ENCODE data around the gene CHDH.

The CHDH gene

DNA sequence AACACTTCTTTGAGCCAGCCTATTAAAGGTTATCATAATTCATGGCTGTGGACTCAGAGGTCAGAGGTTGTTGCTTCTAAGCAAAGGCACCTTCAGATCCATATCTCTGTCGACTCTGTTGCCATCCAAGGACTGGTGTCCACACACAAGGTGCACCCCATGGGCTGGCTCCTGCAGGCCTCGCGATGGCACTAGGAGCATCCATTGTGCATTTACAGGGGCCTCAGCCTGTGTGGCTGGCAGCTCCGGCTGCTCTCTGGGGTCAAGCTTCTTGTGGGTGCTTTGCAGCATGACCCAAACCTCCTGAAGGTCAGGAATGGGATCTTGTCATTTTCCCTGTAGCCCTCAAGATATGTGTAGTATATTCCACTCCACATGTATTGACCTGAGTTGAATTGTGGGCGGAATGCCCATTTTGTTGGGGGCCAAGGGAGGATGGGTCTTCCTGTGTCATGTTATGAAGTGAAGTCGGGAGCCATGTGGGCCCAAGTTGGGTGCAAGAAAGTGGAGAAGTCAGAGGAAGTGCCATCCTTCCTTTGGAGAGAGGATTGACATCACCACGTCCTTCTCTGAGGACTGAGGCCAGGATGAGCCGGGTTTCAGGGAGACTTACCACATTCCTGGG, 43.9 kb downstream of the CHDH start:
- Mint-ChIP-seq H3K4me3 (no peak overlapping the region), H3K9me3 (no peaks in the 10 kb centered on the region), H3K36me3 (ENCODE audit: low read depth) (no peaks in the 10 kb centered on the region), H3K4me1 (ENCODE audit: low read depth) (no peaks in the 10 kb centered on the region), H3K27ac (no peak overlapping the region), H3K27me3 (ENCODE audit: low read depth) (peaks cover 2% of the 10 kb centered on the region)

DNA sequence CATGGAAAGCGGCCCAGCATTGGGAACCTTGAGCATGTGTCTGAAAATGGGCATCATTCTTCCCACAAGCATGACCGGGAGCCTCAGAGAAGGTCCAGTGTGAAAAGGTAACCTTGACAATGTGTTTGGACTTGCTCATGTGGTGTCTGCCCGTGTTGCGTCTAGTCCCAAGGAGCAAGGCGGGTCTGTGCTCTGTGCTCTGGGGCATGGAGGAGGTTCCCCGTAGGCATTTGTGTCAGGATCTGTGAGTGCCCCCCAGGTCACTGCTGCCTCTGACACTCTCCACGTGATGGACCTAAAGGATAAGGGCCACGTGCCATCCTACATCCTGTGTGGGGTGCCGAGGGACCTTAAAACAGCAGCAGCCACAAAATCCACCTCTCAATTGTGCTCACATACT, 44.9 kb downstream of the CHDH start:
- Mint-ChIP-seq H3K4me1 (ENCODE audit: low read depth) (no peaks in the 10 kb centered on the region), H3K4me3 (no peak overlapping the region), H3K27me3 (ENCODE audit: low read depth) (peaks cover 7% of the 10 kb centered on the region), H3K36me3 (ENCODE audit: low read depth) (no peaks in the 10 kb centered on the region), H3K9me3 (no peaks in the 10 kb centered on the region), H3K27ac (no peak overlapping the region)

GRCh38 chr3:53800041-53800906, 45.9 kb downstream of the CHDH start:
- Mint-ChIP-seq H3K36me3 (ENCODE audit: low read depth) (no peaks in the 10 kb centered on the region), H3K27me3 (ENCODE audit: low read depth) (peaks cover 7% of the 10 kb centered on the region), H3K4me1 (ENCODE audit: low read depth) (no peaks in the 10 kb centered on the region), H3K4me3 (no peak overlapping the region), H3K27ac (no peak overlapping the region), H3K9me3 (no peaks in the 10 kb centered on the region)

GRCh38 chr3:53799338-53799865, 46.8 kb downstream of the CHDH start:
- H3K27ac Mint-ChIP-seq = no peak overlapping the region
- no peaks in the 10 kb centered on the region for H3K4me1 Mint-ChIP-seq (ENCODE audit: low read depth)
- no peaks in the 10 kb centered on the region for H3K36me3 Mint-ChIP-seq (ENCODE audit: low read depth)
- H3K9me3 Mint-ChIP-seq = no peaks in the 10 kb centered on the region
- no peak overlapping the region for H3K4me3 Mint-ChIP-seq
- H3K27me3 Mint-ChIP-seq (ENCODE audit: low read depth) = peaks cover 12% of the 10 kb centered on the region

DNA sequence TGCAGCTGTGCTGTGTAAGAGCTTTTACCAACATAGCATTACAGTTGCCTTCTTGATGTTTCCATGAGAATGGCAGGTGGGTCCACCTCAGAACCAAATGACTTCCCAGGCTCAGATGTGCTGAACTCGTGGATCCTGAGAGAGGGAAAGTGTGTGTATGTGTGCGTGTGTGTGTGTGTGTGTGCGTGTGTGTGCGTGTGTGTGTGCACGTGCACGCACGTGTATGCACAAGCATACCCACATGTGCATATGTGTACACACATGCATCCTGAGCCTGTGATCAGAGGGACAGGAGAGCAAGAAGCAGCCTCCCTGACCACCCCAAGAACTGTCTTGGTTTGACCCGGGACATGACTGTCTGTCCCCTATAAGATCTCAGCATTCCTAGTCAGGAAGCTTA, 48.1 kb downstream of the CHDH start:
- Mint-ChIP-seq H3K27ac (no peak overlapping the region), H3K9me3 (no peaks in the 10 kb centered on the region), H3K27me3 (ENCODE audit: low read depth) (peaks cover 12% of the 10 kb centered on the region), H3K4me1 (ENCODE audit: low read depth) (no peaks in the 10 kb centered on the region), H3K36me3 (ENCODE audit: low read depth) (no peaks in the 10 kb centered on the region), H3K4me3 (no peak overlapping the region)

GRCh38 chr3:53795789-53796560, 50.2 kb downstream of the CHDH start:
- no peaks in the 10 kb centered on the region for H3K36me3 Mint-ChIP-seq (ENCODE audit: low read depth)
- peaks cover 12% of the 10 kb centered on the region for H3K27me3 Mint-ChIP-seq (ENCODE audit: low read depth)
- no peak overlapping the region for H3K27ac Mint-ChIP-seq
- H3K4me3 Mint-ChIP-seq = no peak overlapping the region
- H3K4me1 Mint-ChIP-seq (ENCODE audit: low read depth) = no peaks in the 10 kb centered on the region
- no peaks in the 10 kb centered on the region for H3K9me3 Mint-ChIP-seq

DNA sequence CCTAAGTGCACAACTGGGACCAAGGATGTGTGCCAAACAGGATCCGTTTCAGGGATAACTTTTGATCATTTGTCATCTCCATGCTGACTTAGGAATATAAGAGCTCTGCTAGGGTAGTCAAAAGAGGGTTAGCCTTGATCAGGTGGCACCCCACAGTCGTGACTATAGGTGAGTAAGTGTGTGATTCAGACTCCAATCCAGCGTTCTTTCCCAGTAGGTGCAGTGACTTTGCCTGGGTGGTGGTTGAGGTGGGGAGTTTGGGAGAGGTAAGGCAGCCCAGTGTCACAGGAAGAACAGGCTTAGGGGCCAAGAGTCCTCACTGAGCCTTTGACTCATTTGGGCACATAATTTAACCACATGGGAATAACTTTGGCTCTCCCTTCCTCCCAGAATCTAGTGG, 51.0 kb downstream of the CHDH start:
- H3K9me3 Mint-ChIP-seq = no peaks in the 10 kb centered on the region
- peaks cover 12% of the 10 kb centered on the region for H3K27me3 Mint-ChIP-seq (ENCODE audit: low read depth)
- H3K4me1 Mint-ChIP-seq (ENCODE audit: low read depth) = no peaks in the 10 kb centered on the region
- no peaks in the 10 kb centered on the region for H3K36me3 Mint-ChIP-seq (ENCODE audit: low read depth)
- no peak overlapping the region for H3K27ac Mint-ChIP-seq
- no peak overlapping the region for H3K4me3 Mint-ChIP-seq

DNA sequence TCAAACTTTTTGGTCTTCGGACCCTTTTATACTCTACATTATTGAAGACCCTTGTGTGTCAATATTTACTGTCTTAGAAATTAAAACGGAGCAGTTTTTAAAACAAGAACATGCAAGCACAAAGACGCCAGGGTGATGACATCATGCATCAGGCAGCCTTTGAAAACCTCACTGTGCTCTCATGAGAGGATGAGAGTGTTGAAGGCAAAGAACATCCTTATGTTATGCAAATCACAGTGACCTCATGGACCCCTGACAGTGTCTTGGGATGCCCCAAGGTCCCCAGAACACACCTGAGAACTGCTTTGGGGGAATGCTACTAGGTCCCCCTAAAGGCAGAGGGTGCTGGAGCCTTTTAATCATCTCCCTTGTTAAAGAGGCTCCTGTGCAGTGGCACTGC, 51.6 kb downstream of the CHDH start:
- Mint-ChIP-seq H3K27ac (no peak overlapping the region), H3K27me3 (ENCODE audit: low read depth) (peaks cover 12% of the 10 kb centered on the region), H3K36me3 (ENCODE audit: low read depth) (no peaks in the 10 kb centered on the region), H3K4me3 (no peak overlapping the region), H3K4me1 (ENCODE audit: low read depth) (no peaks in the 10 kb centered on the region), H3K9me3 (no peaks in the 10 kb centered on the region)

- H3K4me1 Mint-ChIP-seq (ENCODE audit: low read depth) = no peaks in the 10 kb centered on the region
These were observed 53.4 kb downstream of the CHDH start for GRCh38 chr3:53792866-53793265.

DNA sequence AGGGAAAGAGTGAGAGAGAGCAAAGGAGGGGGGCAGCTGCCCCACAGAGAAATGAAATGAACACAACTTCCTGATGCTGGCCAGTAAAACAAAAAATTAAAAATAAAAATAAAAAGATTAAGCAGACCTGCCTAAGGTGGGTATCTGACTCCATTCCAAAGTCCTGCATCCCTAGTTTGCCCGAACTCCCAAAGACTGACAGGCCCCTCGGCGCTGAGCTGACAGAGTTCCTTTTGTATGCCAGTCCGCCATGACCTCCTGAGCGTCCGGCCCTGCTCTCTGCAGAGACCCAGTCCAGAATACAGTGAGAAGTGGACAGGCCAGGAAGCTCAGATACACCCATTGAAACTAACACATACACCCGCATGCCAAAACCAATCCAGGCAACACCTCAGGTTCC, 54.9 kb downstream of the CHDH start:
- Mint-ChIP-seq H3K27me3 (ENCODE audit: low read depth) (peaks cover 11% of the 10 kb centered on the region), H3K27ac (no peak overlapping the region), H3K9me3 (no peaks in the 10 kb centered on the region), H3K4me1 (ENCODE audit: low read depth) (no peaks in the 10 kb centered on the region), H3K4me3 (no peak overlapping the region), H3K36me3 (ENCODE audit: low read depth) (no peaks in the 10 kb centered on the region)

More at GRCh38 chr3:53792866-53793265, 53.4 kb downstream of the CHDH start:
- Mint-ChIP-seq H3K27me3 (ENCODE audit: low read depth) (peaks cover 15% of the 10 kb centered on the region), H3K4me3 (no peak overlapping the region), H3K9me3 (no peaks in the 10 kb centered on the region), H3K36me3 (ENCODE audit: low read depth) (no peaks in the 10 kb centered on the region), H3K27ac (no peak overlapping the region)

- Mint-ChIP-seq H3K27me3 (ENCODE audit: low read depth) (peaks cover 11% of the 10 kb centered on the region), H3K9me3 (no peaks in the 10 kb centered on the region), H3K4me1 (ENCODE audit: low read depth) (no peaks in the 10 kb centered on the region), H3K27ac (no peak overlapping the region), H3K4me3 (no peak overlapping the region), H3K36me3 (ENCODE audit: low read depth) (no peaks in the 10 kb centered on the region)
These were observed 55.7 kb downstream of the CHDH start for GRCh38 chr3:53790470-53790869.

- Mint-ChIP-seq H3K4me1 (ENCODE audit: low read depth) (no peaks in the 10 kb centered on the region), H3K9me3 (no peaks in the 10 kb centered on the region), H3K4me3 (no peak overlapping the region), H3K27ac (no peak overlapping the region), H3K27me3 (ENCODE audit: low read depth) (peaks cover 7% of the 10 kb centered on the region), H3K36me3 (ENCODE audit: low read depth) (no peaks in the 10 kb centered on the region)
These were observed 56.8 kb downstream of the CHDH start for GRCh38 chr3:53789459-53789858.

DNA sequence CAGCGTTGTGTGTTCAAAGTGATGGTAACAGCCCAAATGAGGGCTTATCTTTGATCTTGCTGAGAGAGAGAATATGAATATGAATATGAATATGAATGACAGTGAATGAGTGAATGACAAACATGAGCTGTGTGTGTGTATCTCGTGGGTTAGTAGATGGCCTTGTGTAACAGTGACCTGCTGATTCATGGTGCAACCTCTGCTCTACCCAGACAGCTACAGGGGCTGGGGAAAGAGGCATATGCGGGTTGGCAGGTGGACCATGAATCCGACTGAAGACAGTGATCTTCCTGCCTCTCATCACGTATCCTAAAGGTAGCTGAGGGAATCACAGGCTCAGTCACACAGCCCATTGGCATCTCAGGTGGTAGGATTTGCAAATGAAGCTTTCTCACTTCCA, 58.2 kb downstream of the CHDH start:
- H3K36me3 Mint-ChIP-seq (ENCODE audit: low read depth) = no peaks in the 10 kb centered on the region
- no peaks in the 10 kb centered on the region for H3K4me1 Mint-ChIP-seq (ENCODE audit: low read depth)
- H3K27ac Mint-ChIP-seq = no peak overlapping the region
- H3K9me3 Mint-ChIP-seq = no peaks in the 10 kb centered on the region
- H3K27me3 Mint-ChIP-seq (ENCODE audit: low read depth) = peaks cover 18% of the 10 kb centered on the region
- H3K4me3 Mint-ChIP-seq = no peak overlapping the region

DNA sequence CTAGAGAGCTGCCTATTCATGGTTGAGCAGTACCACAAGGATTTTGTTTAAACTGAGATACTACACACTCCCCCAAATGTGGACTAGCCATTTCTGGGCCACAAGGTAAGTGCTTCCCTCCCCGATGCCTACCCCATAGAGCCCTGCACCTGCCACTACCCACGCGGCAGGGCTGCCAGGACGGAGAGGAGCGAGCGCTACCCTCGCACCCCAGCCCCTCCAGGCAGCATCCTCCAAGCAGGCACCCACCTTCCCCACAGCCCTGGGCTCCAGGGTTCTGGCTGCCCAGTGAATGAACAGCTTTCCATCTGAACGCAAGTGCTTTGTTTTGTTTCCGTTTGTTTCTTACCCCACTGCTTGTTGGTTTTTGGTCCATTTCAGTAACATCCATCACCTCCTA, 59.2 kb downstream of the CHDH start:
- Mint-ChIP-seq H3K27ac (no peak overlapping the region), H3K4me1 (ENCODE audit: low read depth) (no peaks in the 10 kb centered on the region)

More for the DNA sequence above, 59.2 kb downstream of the CHDH start:
- Mint-ChIP-seq H3K27me3 (ENCODE audit: low read depth) (peaks cover 19% of the 10 kb centered on the region), H3K9me3 (no peaks in the 10 kb centered on the region), H3K4me3 (no peak overlapping the region), H3K36me3 (ENCODE audit: low read depth) (no peaks in the 10 kb centered on the region)
